RKO (cell line): ENCODE results near the gene TMEM242.
"Not testable (repeated sequence)": the region's sequence is repeated elsewhere in the genome, so short reads cannot be mapped to it uniquely, and the experiment has no call there.

ENCODE experiments used
- DNase-seq: peaks from one replicate; pipeline ENCODE4 v3.0.0-alpha.2; 2016; ENCODE audit warnings: low spot score

The TMEM242 gene

DNA sequence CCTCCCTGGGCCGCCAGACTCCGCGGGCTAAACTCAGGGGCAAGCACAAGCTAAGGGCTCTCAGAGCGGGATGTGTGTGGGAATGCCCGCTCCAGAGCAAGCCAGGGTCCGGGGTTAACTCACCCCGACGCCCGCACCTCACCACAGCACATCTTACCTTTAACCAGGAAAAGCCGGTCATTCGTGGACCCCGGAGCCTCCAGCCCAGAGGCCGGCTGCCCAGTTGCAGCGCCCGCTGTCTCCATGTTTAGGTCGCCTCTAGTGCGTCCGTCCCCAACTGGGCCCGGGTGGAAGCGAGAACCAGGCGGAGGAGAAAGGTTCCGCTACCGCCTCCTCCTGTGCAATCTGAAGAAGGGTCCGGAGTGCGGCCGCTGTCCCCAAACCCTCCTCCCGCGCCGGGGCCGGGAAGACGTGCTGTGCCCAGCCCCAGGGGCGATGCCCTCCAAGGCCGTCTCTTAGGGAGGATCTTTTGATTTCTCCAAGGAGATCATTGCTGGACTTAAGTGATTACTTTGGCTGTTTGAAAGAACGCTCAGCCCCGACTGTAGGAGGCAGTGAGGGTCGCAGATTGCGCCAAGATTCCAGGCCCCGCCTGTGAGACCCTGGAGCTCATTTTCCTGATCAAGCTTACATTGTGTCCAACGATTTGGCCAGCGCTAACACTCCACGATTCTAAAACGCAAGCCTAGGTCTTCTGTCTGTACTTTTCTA is at the start of gene TMEM242:
Gene TMEM242 (minus strand): TSS at position 265 of the 711 bp plus-strand sequence. CDS start 20 bp downstream, at position 245.
- peak; percentile 92 for DNase-seq

DNA sequence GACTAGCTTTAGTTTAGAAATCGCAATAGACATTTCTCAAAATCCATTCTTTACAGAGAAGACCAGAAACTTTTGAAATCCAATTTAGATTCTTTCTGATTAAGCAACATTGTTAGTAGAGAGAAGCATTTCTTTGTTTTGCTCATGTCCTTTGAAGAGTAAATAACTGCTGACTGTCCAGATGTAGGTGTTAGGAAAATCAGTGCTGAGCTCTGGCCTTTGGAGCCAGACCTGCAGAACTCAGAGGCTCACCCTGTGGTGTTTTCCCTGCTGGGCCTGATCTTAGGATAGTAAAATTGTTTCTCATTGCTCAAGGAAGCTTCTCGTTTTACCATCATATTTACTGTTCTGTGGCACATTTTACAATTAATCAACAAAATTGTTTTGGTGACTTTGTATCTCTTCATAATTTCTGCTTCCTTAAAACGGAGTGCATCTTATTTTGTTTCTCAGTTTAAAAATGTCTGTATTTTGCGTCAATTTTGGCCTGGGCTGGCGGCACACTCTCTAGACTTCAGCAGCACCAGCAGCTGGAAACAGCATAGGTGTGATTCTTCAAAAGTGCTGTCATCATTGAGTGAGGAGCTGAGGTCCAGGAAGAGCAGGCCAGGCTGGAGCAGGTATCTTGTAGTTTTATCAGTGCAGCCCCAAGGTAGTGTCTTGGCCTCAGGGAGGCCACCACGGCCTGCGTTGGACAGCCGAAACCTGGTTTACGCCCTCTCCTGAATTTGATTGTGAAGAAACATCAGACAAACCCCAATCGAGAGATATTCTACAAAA is 49.4 kb upstream of the TMEM242 start:
- DNase-seq, result no peak

DNA sequence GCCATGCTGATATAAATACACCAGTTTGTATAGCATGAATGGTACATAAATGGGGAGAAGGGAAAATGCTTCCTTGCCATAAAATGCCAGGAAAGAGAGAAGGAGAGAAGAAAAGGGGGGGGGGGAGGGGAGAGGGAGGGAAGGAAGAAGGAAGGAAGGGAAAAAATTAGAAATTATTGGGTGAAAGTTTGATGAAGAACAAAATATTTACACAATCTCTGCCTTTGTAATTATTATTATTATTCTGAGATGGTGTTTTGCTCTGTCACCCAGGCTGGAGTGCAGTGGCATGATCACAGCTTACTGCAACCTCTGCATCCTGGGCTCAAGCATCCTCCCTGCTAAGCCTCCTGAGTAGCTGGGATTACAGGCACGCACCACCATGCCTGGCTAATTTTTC is 47.4 kb upstream of the TMEM242 start:
- DNase-seq, result no peak

DNA sequence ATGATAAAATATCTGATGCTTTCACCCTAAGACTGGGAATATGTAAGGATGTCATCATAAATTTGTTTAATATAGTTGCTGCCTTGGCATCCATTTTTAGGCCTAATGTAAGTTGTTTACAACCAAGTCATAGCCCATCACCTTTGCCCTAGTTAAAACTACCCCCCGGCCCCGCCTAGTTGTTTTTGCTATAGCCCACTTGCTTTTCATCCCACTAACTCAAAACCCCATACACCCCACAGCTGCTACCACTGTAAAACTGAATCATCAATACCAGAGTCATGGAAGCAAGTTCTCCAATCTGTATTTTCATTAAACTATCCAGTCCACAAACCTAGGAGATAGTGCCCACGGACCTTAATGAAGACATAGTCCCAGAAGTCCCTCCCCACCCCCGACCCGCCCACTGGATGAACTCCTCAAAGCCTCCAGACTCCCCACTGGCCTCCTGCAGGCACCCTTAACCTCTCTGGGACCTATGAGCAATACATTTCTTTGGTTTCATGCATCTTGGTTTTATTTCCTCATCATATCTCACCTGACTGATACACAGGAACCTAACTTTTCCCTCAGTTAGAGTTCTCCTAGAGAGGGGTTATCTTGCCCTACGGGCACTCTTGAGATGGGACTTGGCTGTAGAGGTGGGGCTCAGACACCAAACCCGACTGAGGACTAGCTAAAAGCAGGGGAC is 45.2 kb upstream of the TMEM242 start:
- DNase-seq, result no peak

DNA sequence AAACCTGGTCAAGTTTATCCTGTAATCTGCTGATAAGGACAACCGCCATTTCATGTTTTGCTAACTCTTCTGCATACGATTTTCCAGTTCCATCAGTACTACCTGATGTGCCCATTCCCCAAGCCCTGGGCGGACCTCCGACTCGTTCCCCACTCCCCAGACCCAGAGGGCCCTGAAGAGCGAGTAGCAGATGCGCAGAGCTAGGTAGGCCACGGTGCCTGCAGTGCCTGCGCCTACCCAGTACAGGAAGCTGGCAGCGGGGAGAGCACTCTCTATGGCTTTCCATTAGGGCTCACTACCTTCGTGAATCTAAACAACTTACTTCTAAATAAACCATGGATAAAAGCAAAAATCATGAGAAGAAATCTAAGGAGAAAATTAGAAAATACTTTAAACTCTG is 43.3 kb upstream of the TMEM242 start:
- DNase-seq, result no peak

DNA sequence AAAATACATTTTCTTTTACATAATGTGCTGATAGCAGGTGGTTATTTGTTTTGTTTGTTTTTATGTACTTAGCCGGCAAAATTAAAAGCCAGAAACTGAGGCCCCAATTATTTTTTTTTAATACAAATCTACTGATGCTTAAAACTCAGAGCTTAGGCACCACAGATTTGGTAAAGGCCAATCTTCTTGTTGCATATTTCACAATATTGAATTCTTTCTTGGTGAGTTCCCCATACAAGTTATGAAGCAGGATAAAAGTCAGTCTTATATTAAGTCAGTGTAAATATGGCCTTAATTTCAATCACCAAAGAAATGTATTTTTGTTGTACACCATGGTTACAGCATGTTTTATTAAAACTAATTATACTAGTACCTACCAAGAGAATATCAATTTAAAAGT is 41.4 kb upstream of the TMEM242 start:
- no peak for DNase-seq

DNA sequence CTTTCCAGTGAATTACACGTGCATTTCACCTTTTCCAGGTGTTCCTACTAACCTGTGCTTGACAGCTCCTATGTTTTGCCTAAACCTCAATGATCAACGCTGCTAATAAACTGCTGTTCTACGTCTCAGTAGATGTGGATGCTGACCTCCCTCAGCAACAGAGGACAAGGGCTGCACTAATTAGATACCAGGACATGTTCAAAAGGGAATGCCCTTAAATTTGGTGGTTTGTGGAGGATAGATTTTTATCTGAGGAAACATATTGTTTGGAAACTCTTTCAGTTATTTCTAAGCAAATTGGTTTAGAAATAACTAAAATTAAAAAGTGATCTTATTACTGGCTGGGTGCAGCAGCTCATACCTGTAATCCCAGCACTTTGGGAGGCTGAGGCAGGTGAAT is 38.6 kb upstream of the TMEM242 start:
- no peak for DNase-seq

DNA sequence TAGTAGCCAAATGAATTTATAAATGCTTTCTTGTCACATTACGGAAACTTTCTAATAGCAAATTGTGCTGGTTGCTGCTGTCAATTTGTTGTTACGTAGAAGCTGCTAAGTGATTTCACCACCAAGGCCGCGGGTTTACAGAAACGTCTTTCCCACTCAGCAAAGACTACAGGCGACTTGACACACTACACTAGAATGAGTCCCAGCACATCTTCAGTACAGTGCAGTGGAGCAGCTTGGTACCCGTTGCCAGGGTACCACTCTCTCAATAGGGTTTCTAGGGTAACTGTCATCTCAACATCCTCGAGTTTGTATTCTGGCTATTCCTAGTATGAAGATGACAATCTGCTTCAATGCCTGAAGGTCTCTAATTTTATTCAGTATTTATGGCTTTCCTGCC is 35.0 kb upstream of the TMEM242 start:
- DNase-seq, result no peak

DNA sequence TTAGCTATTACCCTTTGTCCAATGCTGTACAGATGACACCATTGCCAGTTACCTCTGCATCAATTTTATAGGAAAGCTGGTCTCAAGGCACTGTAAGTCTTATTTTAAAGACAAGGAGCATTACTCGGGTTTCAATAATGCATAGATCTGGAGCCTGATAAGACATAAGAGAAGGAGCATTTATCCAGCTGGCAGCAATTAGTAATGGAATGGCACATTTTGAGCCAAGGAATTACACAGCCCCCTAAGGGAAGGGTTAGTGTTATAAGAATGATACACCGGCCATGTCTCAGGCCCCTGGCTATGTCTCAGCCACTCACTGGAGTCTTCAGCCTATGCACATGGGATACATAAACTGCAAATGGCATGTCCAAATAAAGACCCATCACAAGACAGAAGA is 23.1 kb upstream of the TMEM242 start:
- DNase-seq, result no peak

DNA sequence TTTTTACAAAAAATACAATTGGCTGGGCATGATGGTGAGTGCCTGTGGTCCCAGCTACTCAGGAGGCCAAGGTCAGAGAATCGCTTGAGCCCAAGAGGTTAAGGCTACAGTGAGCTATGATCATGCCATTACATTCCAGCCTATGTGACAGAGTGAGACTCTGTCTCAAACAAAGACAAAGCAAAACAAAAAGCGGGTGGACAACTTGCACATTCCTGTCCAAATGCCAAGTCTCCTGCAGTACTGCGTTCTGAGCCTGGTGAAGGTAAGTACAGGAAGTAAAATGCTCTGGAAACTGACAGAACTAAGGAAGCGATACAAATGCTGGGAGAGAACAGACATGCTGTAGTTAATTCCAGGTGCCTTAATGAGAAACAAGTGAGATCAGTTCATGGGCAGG is 20.4 kb upstream of the TMEM242 start:
- DNase-seq, result no peak

DNA sequence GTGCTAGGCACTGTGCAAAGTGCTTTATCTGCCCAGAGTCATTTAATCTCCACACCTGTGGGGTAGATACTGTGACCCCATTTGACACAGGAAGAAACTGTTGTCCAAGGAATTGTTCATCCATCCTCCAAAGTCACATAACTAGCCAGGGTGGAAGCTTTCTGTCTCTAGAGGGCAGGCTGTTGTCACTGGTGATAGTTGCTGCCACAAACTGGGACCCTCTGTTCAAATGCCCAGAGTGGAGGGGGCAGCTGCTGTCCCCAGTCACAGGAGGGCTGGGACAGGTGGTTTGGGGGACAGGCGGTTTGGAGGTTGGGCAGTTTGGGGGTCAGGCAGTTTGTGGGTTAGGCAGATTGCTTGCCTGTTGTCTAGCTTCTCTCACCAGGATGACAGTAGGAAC is 16.1 kb upstream of the TMEM242 start:
- DNase-seq, result no peak

DNA sequence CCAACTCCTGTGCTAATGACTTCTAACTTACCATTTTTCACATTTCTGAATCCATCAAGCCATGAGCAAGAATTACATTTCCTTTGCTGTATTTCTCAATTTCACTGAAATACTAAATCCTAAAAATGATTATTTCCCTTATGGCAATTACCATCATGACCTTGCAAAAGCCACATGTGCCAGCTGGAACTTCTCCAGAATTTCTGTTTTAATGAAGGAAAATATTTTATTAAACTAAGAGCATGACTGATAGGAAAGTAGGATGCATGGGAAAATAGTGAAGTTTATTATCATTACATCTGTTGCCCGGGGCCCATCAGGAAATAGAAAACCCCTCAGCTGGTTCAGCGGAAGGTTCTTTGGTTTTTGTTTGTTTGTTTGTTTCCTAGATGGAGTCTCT is 14.4 kb upstream of the TMEM242 start:
- DNase-seq, result no peak

DNA sequence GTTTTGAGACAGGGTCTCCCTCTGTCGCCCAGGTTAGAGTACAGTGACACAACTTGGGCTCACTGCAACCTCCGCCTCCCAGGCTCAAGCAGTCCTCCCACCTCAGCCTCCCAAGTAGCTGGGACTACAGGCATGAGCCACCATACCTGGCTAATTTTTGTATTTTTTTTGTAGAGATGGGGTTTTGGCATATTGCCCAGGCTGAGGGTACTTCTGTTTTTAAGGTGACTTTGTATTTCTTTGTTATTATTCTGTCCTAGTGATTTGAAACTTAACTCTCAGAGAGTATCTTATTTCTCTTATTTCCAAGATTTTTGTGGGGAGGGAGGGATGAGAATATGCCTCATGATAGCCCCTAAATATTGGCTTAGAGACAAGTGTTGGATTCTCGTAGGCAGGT is 14.0 kb upstream of the TMEM242 start:
- not testable (repeated sequence) for DNase-seq

DNA sequence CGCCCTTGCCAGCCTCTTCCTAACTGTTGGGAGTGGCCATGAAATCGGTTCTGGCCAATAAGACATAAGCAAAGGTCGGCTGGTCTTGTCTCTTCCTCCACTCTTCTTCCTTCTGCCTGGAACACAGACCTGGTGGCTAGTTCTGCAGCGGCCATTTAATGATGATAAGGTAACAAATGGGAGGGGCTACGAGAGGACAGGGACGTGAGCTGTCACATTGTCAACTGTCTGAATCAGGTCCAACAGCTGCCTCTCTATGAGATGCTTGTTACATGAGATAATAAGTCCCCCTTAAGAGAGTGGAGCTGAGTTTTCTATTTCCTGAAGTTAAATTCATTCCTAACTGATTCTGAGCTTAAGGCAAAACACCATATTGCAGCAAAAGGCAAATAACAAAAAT is 12.5 kb upstream of the TMEM242 start:
- no peak for DNase-seq

DNA sequence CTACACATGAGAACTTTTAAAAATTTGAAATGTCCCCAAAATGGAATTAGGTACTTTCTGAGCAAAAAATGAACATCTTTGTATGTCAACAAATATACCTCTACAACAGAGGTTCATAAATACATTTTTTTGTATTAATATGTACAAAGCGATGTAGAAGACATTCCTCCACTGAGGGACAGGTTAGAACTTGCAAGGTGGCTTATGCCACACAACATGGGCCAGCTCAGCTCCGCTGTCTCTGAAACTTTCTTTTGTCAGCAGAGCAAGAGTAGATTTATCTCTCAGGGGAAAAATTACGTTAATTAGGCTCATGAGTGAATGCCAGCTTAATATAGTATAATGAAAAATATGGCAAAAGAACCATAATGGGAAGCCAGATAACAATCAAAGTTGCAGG is 10.6 kb upstream of the TMEM242 start:
- no peak for DNase-seq

DNA sequence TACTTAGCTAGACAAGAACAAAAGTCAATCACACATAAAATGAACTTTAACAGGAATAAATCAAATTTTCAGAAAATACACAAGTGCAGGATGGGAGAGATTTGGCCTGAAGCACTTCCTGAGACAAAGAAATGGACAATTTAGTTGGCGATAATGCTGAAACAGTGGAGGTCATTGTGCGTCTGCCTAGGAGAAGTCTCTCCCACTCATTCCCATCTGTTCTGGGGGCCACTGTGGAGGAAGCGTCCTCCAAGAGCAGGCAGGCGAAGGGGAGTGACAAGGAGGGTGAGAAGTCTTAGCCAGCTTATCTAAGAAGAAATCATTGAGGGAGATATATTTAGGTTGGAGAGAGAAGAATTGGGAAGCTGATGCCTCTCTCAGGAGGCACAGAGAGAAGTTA is 10.2 kb upstream of the TMEM242 start:
- no peak for DNase-seq

DNA sequence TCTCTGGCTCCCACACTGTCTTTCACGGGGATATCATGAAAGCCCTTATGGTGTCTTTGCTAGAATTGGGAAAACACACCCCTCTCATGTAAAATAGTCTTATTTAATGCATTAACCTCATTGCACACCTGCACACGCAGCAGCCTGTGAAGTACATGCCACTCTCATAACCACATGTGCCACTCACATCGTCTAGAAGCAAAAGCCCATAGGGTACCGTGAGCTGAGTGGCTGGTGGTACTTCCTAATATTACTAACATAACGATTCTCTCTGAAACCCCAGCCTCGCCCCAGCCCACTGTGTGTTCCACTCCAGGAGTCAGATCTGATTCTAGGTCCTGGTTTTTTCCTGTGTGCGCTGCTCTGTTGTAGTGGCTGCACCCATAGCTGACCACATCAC is 9.5 kb upstream of the TMEM242 start:
- no peak for DNase-seq

DNA sequence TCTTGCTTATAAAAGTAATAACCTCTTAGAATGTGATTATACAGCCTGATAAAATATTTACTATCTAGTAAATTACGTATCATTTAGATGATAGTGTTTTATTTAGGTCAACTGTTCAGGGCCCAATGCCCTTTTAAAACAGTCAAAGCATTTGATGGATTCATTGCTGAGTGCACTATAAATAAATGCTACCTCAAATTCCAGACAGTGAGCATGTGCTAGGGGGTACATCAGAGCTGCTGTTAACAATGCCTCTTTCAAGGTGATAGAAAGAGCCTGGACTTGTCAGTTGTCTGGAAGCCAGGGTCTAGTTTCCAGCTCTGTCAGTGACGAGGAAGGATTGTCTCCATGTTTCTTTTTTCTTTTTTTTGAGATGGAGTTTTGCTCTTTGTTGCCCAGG is 7.5 kb upstream of the TMEM242 start:
- DNase-seq, result no peak

DNA sequence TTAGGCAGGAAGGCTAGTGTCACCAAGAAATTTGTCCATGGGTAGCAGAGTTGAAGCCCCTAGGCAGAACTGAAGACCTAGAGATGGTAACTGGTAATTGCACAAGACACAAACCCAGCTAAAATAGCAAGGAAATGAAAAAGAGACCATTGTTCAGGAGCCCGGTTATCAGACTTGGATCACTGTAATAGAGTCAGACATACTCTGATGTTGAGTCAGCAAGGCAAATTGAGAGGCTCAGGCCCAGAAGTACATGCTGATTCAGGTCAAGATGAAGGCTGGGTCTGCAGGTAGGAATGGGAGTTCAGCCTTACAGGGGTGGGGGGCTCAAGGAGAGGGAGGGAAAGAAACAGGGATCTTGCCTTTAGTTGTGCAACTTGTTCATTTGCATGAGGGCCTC is 6.5 kb upstream of the TMEM242 start:
- no peak for DNase-seq

DNA sequence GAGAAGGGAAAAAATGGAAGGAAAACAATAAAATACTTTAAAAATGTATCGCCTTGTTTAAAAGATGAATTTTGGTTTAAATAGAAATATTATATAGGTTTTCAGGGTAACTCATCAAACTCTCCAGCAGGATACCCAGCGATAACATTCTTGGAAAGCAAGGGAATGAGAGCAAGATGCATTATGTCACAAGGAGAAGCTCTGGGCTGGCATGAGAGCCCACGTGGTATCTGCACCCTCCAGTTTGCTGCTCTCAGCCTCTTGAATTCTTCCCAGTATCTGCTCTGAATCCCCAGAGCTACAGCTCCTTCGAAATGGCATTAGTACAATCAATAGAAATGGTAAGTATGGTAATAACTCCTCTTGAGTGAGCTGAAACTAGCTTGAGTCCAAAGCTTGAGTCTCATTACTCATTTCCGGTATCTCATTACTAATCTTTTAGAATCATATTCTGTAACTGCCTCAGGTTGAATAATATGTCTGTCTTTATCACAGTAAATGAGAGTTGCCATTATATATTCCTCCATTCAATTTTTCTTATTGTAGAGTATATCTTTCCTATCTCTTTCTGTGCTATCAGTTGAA is 4.9 kb upstream of the TMEM242 start:
- peak; percentile 84 for DNase-seq

DNA sequence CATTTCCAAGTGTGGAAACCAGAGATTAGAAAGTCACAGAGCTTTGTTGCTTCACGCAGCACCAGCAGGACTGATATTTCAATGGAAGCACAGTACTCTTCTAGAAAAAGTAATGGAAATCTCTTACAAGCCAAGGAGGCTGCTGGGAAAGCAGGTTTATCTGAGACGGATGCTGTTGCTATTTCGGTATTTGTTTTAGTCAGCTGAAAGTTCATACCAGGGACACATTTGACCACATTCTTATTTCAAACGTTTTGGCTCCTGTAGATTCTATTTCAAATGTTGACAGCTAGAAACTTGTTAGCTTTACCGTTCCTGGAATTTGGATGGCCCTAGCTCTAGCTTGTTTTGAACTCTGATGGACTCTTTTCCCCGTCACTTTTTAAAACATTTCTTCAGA is 3.7 kb upstream of the TMEM242 start:
- no peak for DNase-seq

DNA sequence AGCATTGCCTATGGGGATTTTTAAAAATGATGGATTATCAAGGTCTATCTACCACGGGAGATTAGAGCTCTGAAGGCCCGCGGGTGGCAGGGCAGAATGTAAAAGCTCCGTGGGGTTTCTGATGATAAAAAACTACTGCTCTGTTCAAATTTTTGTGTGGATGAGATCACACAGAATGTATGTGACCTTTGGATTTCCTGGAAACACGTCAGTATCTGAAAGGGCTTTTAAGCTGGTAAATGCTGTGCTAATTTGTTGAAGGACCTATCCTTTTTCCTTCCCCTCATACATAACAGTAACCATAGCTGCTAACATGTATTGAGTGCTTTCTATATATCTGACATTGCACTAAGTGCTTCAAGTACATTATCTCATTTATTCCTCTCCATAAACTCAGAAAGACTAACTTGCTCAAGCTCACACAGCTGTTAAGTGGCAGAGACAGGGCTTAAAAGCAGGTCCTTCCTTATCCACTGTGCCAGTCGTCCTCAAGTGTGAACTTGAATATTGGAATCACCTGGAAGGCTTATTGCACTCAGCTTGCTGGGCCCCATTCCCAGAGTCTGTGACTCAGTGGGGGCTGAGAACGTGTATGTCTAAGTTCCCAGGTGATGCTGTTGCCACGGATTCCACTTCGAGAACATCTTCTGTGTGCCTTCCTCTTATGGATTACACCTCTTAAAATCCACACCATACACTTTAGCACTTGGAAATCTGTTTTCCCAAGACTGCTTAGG is 1.9 kb upstream of the TMEM242 start:
- DNase-seq, result peak; percentile 35
